PC-3 (cell line): ENCODE results near the gene STAT3.

Experiments
- EZH2 ChIP-seq: fragments of 300-600 bp; sonication (generic); IDR thresholded peaks from one replicate; pipeline ENCODE4 v1.6.1; 2017; ENCODE audit warnings: antibody characterized with exemption, mild to moderate bottlenecking, low read length; ENCODE audit not compliant: unreplicated experiment
- EZH2phosphoT487 ChIP-seq: fragments of 300-600 bp; sonication (generic); IDR thresholded peaks from 2 replicates; pipeline ENCODE4 v1.6.1; 2018; ENCODE audit warnings: mild to moderate bottlenecking, antibody characterized with exemption, low read length, borderline replicate concordance
- TF ChIP-seq, protein P1 (sequence below): fragments of 300-600 bp; sonication (generic); conservative IDR thresholded peaks from 2 replicates; pipeline ENCODE4 v1.5.1; 2017; ENCODE audit warnings: antibody characterized with exemption, low read depth, mild to moderate bottlenecking, low read length

- TF ChIP-seq, protein P1, sequence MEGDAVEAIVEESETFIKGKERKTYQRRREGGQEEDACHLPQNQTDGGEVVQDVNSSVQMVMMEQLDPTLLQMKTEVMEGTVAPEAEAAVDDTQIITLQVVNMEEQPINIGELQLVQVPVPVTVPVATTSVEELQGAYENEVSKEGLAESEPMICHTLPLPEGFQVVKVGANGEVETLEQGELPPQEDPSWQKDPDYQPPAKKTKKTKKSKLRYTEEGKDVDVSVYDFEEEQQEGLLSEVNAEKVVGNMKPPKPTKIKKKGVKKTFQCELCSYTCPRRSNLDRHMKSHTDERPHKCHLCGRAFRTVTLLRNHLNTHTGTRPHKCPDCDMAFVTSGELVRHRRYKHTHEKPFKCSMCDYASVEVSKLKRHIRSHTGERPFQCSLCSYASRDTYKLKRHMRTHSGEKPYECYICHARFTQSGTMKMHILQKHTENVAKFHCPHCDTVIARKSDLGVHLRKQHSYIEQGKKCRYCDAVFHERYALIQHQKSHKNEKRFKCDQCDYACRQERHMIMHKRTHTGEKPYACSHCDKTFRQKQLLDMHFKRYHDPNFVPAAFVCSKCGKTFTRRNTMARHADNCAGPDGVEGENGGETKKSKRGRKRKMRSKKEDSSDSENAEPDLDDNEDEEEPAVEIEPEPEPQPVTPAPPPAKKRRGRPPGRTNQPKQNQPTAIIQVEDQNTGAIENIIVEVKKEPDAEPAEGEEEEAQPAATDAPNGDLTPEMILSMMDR, result no peak
- no peak for TF ChIP-seq EZH2
- no peak for TF ChIP-seq EZH2phosphoT487
Observed at GRCh38 chr17:42337442-42337841, 50.8 kb downstream of the STAT3 start.
